ENCODE data around the gene PRAMEF5. TPM values are rescaled to one million over a fixed set of nuclear protein-coding genes. Genes with fewer than 3 reads are reported as not detected.

PRAMEF5 gene
- total RNA-seq = not detected in 2 replicates

GRCh38 chr1:13253898-13254297, at the start of gene PRAMEF5:
PRAMEF5 (plus strand) TSS chr1:13254198; CDS start chr1:13259269, 5,071 bp downstream.

GRCh38 chr1:13225675-13226204, 28.3 kb upstream of the PRAMEF5 start, which contains the start of gene PRAMEF18:
PRAMEF18 (minus strand) TSS chr1:13226154; CDS start chr1:13226106, 48 bp downstream.

DNA sequence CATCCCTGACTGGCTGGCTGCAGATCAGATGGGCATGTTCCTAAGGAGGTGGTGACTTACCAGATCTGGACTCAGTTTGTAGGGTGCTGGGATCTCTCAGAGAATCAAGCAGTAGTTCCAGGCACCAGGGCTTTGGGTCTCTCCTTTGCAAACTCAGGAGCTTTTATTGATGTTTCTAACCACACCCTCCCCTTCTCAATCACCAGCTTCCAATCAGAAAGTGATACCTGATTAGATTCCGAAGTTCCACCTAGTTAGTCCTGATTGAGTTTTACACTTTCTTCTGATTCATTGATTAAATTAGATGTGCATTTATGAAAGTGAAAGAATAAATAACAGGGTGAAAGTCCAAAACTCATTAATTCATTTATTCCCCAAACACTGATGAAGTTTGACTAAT, 31.0 kb downstream of the PRAMEF5 start, which contains the start of gene PRAMEF8:
Gene PRAMEF8, minus strand, starts transcription at position 101 of the 400 bp plus-strand sequence. CDS start 1,046 bp downstream, outside the sequence.

GRCh38 chr1:13303239-13303638, 49.2 kb downstream of the PRAMEF5 start, which contains the start of gene PRAMEF33:
PRAMEF33 (plus strand) TSS chr1:13303539; CDS start chr1:13305955, 2,416 bp downstream.

Small RNA genes within 50 kb of the gene (small RNA-seq; reads per million reads assigned to genes)
- gene RNU6-771P = not detected

Other genes starting within 250 kb of the PRAMEF5 start
- not detected in 2 replicates for gene PRAMEF27, start 197.6 kb upstream of the PRAMEF5 start, total RNA-seq
- gene HNRNPCL3, start 193.4 kb upstream of the PRAMEF5 start, total RNA-seq = not detected in 2 replicates
- gene PRAMEF25, start 183.4 kb upstream of the PRAMEF5 start, total RNA-seq = not detected in 2 replicates
- gene HNRNPCL2, start 137.3 kb upstream of the PRAMEF5 start, total RNA-seq = not detected in 2 replicates
- gene PRAMEF26, start 98.2 kb upstream of the PRAMEF5 start, total RNA-seq = not detected in 2 replicates
- gene HNRNPCL4, start 88.6 kb upstream of the PRAMEF5 start, total RNA-seq = not detected in 2 replicates
- gene PRAMEF9, start 82.3 kb upstream of the PRAMEF5 start, total RNA-seq = not detected in 2 replicates
- not detected in 2 replicates for gene PRAMEF13, start 52.8 kb upstream of the PRAMEF5 start, total RNA-seq
- not detected in 2 replicates for gene PRAMEF18, start 28.0 kb upstream of the PRAMEF5 start, total RNA-seq
- gene PRAMEF8, start 30.9 kb downstream of the PRAMEF5 start, total RNA-seq = not detected in 2 replicates
- gene PRAMEF33, start 49.3 kb downstream of the PRAMEF5 start, total RNA-seq = not detected in 2 replicates
- not detected in 2 replicates for gene PRAMEF15, start 61.4 kb downstream of the PRAMEF5 start, total RNA-seq
- gene PRAMEF14, start 92.9 kb downstream of the PRAMEF5 start, total RNA-seq = not detected in 2 replicates
- gene PRAMEF19, start 117.7 kb downstream of the PRAMEF5 start, total RNA-seq = not detected in 2 replicates
- gene PRAMEF17, start 135.4 kb downstream of the PRAMEF5 start, total RNA-seq = not detected in 2 replicates
- gene PRAMEF20, start 156.3 kb downstream of the PRAMEF5 start, total RNA-seq = not detected in 2 replicates

Data from vein endothelial cell (primary cell).